ENCODE data around the gene U2AF2.

Gene U2AF2

GRCh38 chr19:55652311-55653128, 2.3 kb upstream of the U2AF2 start:
- H2AFZ ChIP-seq: no peak overlapping the region
- TF ChIP-seq CTCF (IDR thresholded peaks at IDR 0.05): no peak
- H3K27ac ChIP-seq: no peak overlapping the region
- peaks cover 20% of the 10 kb centered on the region for H3K4me1 ChIP-seq
- no peaks in the 10 kb centered on the region for H3K9me3 ChIP-seq (ENCODE audit: control insufficient read depth, low read length)
- no peak overlapping the region for H3K4me3 ChIP-seq (ENCODE audit: low read depth, low read length)
- H3K9ac ChIP-seq: no peak overlapping the region
- no peaks in the 10 kb centered on the region for H3K27me3 ChIP-seq (ENCODE audit: control insufficient read depth, insufficient read depth, low read length)
- peaks cover 24% of the 10 kb centered on the region for H3K79me2 ChIP-seq
- H3K36me3 ChIP-seq (ENCODE audit: control insufficient read depth, insufficient read depth, low read length): no peaks in the 10 kb centered on the region
- H3K4me2 ChIP-seq (ENCODE audit: low read length): no peak overlapping the region

GRCh38 chr19:55653651-55654322, 1.0 kb upstream of the U2AF2 start:
- Histone ChIP-seq H3K4me1 (peaks cover 23% of the 10 kb centered on the region), H3K36me3 (ENCODE audit: control insufficient read depth, insufficient read depth, low read length) (no peaks in the 10 kb centered on the region), H3K4me3 (ENCODE audit: low read depth, low read length) (peak overlapping the region; percentile 100), H3K27me3 (ENCODE audit: control insufficient read depth, insufficient read depth, low read length) (no peaks in the 10 kb centered on the region), H3K27ac (peak overlapping the region; percentile 97), H3K79me2 (peaks cover 36% of the 10 kb centered on the region), H3K4me2 (ENCODE audit: low read length) (peak overlapping the region; percentile 99), H2AFZ (peak overlapping the region; percentile 44), H3K9ac (peak overlapping the region; percentile 46), H3K9me3 (ENCODE audit: control insufficient read depth, low read length) (no peaks in the 10 kb centered on the region)
- TF ChIP-seq CTCF (IDR thresholded peaks at IDR 0.05): peak; percentile 99

GRCh38 chr19:55654323-55654867, 440 bp upstream of the U2AF2 start:
- Histone ChIP-seq H3K9ac (peak overlapping the region; percentile 46), H3K36me3 (ENCODE audit: control insufficient read depth, insufficient read depth, low read length) (no peaks in the 10 kb centered on the region), H2AFZ (peak overlapping the region; percentile 44), H3K4me1 (peaks cover 23% of the 10 kb centered on the region), H3K27me3 (ENCODE audit: control insufficient read depth, insufficient read depth, low read length) (no peaks in the 10 kb centered on the region), H3K79me2 (peaks cover 42% of the 10 kb centered on the region), H3K4me3 (ENCODE audit: low read depth, low read length) (peak overlapping the region; percentile 100), H3K9me3 (ENCODE audit: control insufficient read depth, low read length) (no peaks in the 10 kb centered on the region), H3K4me2 (ENCODE audit: low read length) (peak overlapping the region; percentile 99), H3K27ac (peak overlapping the region; percentile 97)
- TF ChIP-seq CTCF (IDR thresholded peaks at IDR 0.05): no peak

GRCh38 chr19:55655648-55656040, 809 bp downstream of the U2AF2 start:
- no peaks in the 10 kb centered on the region for H3K9me3 ChIP-seq (ENCODE audit: control insufficient read depth, low read length)
- H3K79me2 ChIP-seq: peaks cover 55% of the 10 kb centered on the region
- H3K36me3 ChIP-seq (ENCODE audit: control insufficient read depth, insufficient read depth, low read length): no peaks in the 10 kb centered on the region
- H3K27me3 ChIP-seq (ENCODE audit: control insufficient read depth, insufficient read depth, low read length): no peaks in the 10 kb centered on the region
- peak overlapping the region; percentile 97 for H3K27ac ChIP-seq
- peak overlapping the region; percentile 71 for H2AFZ ChIP-seq
- TF ChIP-seq CTCF (IDR thresholded peaks at IDR 0.05): no peak
- H3K4me2 ChIP-seq (ENCODE audit: low read length): peak overlapping the region; percentile 99
- no peak overlapping the region for H3K9ac ChIP-seq
- H3K4me1 ChIP-seq: peaks cover 23% of the 10 kb centered on the region
- H3K4me3 ChIP-seq (ENCODE audit: low read depth, low read length): peak overlapping the region; percentile 100
